Sigmoid colon (tissue), 3 donors: ENCODE measurements around the gene LRGUK.

ENCODE experiments used
- POLR2A ChIP-seq, 2 donors: fragments of 450-650 bp; IDR thresholded peaks; one replicate each; pipeline ENCODE4 v1.6.1; 2016; ENCODE audit warnings: antibody characterized with exemption in 2 of 2, mild to moderate bottlenecking in 2 of 2, moderate library complexity in 2 of 2
- TF ChIP-seq, protein P1 (sequence below), 4 experiments: fragments of 450-650 bp in 3 of 4; fragments of 200-600 bp in 1 of 4; IDR thresholded peaks; one replicate each; pipeline ENCODE4 v1.5.1; 2016 to 2019; ENCODE audit warnings: antibody characterized with exemption in 4 of 4, mild to moderate bottlenecking in 3 of 4, moderate library complexity in 2 of 4

DNA sequence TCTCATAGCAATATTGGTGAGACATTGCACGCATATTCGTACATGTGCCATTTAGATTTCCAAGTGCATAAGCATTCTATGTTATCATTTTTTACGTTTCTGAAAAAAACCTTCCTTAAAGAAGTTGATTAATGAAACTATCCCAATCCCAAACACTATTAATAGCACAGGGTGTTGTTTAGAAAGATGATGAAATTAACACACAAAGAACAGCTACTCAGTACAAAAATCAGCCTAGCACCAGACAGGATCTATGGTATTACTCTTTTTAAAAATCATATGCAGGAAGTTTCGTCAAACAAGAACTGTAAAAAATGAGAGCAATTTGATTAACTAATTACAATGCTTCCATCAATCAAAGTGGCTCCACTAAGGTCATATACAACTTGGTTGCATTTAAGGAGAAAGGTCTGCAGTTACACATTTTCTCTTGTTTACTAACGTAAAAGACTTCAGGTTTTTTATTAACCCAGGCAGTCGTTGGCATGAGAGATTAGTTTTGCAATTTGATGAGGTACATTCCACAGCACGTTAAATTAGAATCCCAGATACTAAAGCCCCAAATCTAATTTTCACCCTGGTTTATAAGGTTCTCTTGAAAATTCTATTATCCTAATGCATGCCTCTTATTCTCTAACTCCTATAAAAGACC is 151.5 kb downstream of the LRGUK start:
- no peak for TF ChIP-seq POLR2A (IDR thresholded peaks at IDR 0.05)
- TF ChIP-seq, protein P1, sequence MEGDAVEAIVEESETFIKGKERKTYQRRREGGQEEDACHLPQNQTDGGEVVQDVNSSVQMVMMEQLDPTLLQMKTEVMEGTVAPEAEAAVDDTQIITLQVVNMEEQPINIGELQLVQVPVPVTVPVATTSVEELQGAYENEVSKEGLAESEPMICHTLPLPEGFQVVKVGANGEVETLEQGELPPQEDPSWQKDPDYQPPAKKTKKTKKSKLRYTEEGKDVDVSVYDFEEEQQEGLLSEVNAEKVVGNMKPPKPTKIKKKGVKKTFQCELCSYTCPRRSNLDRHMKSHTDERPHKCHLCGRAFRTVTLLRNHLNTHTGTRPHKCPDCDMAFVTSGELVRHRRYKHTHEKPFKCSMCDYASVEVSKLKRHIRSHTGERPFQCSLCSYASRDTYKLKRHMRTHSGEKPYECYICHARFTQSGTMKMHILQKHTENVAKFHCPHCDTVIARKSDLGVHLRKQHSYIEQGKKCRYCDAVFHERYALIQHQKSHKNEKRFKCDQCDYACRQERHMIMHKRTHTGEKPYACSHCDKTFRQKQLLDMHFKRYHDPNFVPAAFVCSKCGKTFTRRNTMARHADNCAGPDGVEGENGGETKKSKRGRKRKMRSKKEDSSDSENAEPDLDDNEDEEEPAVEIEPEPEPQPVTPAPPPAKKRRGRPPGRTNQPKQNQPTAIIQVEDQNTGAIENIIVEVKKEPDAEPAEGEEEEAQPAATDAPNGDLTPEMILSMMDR (IDR thresholded peaks at IDR 0.05), result no peak
